Lower leg skin (tissue), 4 donors: ENCODE measurements around the gene SEC24C. TPM values are rescaled to one million over a fixed set of nuclear protein-coding genes. Genes with fewer than 3 reads are reported as not detected.

Experiments used
- DNase-seq, 2 donors: peaks; one replicate each; pipeline ENCODE4 v3.0.0-alpha.2; 2019; ENCODE audit warnings: low spot score in 2 of 2
- H3K4me3 ChIP-seq: fragments of 200-600 bp; sonication (generic); 2 replicates; pipeline ENCODE4 v1.5.1; 2017; ENCODE audit warnings: mild to moderate bottlenecking, low read depth; ENCODE audit not compliant: poor library complexity, severe bottlenecking
- POLR2A ChIP-seq, 2 donors: fragments of 450-650 bp; IDR thresholded peaks; one replicate each; pipeline ENCODE4 v1.6.1; 2016 to 2017; ENCODE audit warnings: antibody characterized with exemption in 2 of 2, mild to moderate bottlenecking in 1 of 2, moderate library complexity in 1 of 2
- WGBS, 2 donors: methylation state at CpG; one replicate each; pipeline ENCODE4 v1.1.5; 2018; 5-methylcytosine and 5-hydroxymethylcytosine counted together
- intact Hi-C: fragments of 100-400 bp; cut with DNase I; formaldehyde crosslinking; loops from one replicate; pipeline ENCODE4 v1.15.0; 2023; ENCODE audit warnings: low total_unique reads
- total RNA-seq, 4 donors: library from RNA; depleted of rRNA; stranded (reverse); fragments of >200 nt; gene quantifications; one replicate each; pipeline ENCODE4 v1.1.0, GENCODE V29; 2016
- TF ChIP-seq, protein P1 (sequence below), 3 donors: fragments of 450-650 bp; IDR thresholded peaks; one replicate each; pipeline ENCODE4 v1.5.1; 2016; ENCODE audit warnings: antibody characterized with exemption in 3 of 3, mild to moderate bottlenecking in 3 of 3, moderate library complexity in 2 of 3

Gene SEC24C
- total RNA-seq, 4 donors from 2014 or later: 45.5 to 60.3 (median 58.1) TPM

- H3K4me3 ChIP-seq: no peak overlapping the region
- TF ChIP-seq POLR2A (IDR thresholded peaks at IDR 0.05): no peak
- TF ChIP-seq, protein P1, sequence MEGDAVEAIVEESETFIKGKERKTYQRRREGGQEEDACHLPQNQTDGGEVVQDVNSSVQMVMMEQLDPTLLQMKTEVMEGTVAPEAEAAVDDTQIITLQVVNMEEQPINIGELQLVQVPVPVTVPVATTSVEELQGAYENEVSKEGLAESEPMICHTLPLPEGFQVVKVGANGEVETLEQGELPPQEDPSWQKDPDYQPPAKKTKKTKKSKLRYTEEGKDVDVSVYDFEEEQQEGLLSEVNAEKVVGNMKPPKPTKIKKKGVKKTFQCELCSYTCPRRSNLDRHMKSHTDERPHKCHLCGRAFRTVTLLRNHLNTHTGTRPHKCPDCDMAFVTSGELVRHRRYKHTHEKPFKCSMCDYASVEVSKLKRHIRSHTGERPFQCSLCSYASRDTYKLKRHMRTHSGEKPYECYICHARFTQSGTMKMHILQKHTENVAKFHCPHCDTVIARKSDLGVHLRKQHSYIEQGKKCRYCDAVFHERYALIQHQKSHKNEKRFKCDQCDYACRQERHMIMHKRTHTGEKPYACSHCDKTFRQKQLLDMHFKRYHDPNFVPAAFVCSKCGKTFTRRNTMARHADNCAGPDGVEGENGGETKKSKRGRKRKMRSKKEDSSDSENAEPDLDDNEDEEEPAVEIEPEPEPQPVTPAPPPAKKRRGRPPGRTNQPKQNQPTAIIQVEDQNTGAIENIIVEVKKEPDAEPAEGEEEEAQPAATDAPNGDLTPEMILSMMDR (IDR thresholded peaks at IDR 0.05): no peak
- WGBS, 2 donors: 90% methylated on average over 19 of the region's 19 CpGs
- intact Hi-C loops: no loop called here
- no peak for DNase-seq
Observed at GRCh38 chr10:73797324-73798025, 53.3 kb downstream of the SEC24C start.

GRCh38 chr10:73798087-73798486, 53.9 kb downstream of the SEC24C start:
- TF ChIP-seq, protein P1 (IDR thresholded peaks at IDR 0.05): no peak
- TF ChIP-seq POLR2A (IDR thresholded peaks at IDR 0.05): no peak
- intact Hi-C loops: no loop called here
- 91% methylated on average over 6 of the region's 6 CpGs for WGBS, 2 donors
- no peak overlapping the region for H3K4me3 ChIP-seq
- no peak for DNase-seq

GRCh38 chr10:73798927-73799560, 54.9 kb downstream of the SEC24C start:
- WGBS, 2 donors: 65 to 69% methylated on average over 9 to 10 of the region's 10 CpGs
- intact Hi-C loops: no loop called here
- no peak for TF ChIP-seq POLR2A (IDR thresholded peaks at IDR 0.05)
- TF ChIP-seq, protein P1 (IDR thresholded peaks at IDR 0.05): no peak

GRCh38 chr10:73799899-73800559, 55.9 kb downstream of the SEC24C start:
- 68 to 70% methylated on average over 9 of the region's 9 CpGs for WGBS, 2 donors
- intact Hi-C loops: no loop called here
- TF ChIP-seq, protein P1 (IDR thresholded peaks at IDR 0.05): no peak
- TF ChIP-seq POLR2A (IDR thresholded peaks at IDR 0.05): no peak
- H3K4me3 ChIP-seq: no peak overlapping the region
- DNase-seq: no peak

More at GRCh38 chr10:73798927-73799560, 54.9 kb downstream of the SEC24C start:
- DNase-seq: no peak
- no peak overlapping the region for H3K4me3 ChIP-seq

GRCh38 chr10:73800560-73801252, 56.5 kb downstream of the SEC24C start:
- 83% methylated on average over 17 to 19 of the region's 20 CpGs for WGBS, 2 donors
- H3K4me3 ChIP-seq: no peak overlapping the region
- TF ChIP-seq, protein P1 (IDR thresholded peaks at IDR 0.05): no peak
- TF ChIP-seq POLR2A (IDR thresholded peaks at IDR 0.05): no peak
- no peak for DNase-seq
- intact Hi-C loops: no loop called here
